HepG2 (cell line): Measurements from ENCODE around the gene ZBTB46. TPM values are rescaled to one million over a fixed set of nuclear protein-coding genes. Genes with fewer than 3 reads are reported as not detected.

Experiments
- ARID5B ChIP-seq: IDR thresholded peaks from 2 replicates; pipeline ENCODE4 v1.4.0; 2020; ENCODE audit warnings: mild to moderate bottlenecking, missing genetic modification reagents
- ATAD3A ChIP-seq: sonication (generic); formaldehyde crosslinking; IDR thresholded peaks from 2 replicates; pipeline ENCODE4 v1.4.0; 2020; ENCODE audit warnings: missing genetic modification reagents
- BCL3 ChIP-seq: sonication (generic); formaldehyde crosslinking; IDR thresholded peaks from 2 replicates; pipeline ENCODE4 v1.5.1; 2020; ENCODE audit warnings: mild to moderate bottlenecking, missing genetic modification reagents, moderate library complexity
- DPF2 ChIP-seq: sonication (generic); formaldehyde crosslinking; IDR thresholded peaks from 2 replicates; pipeline ENCODE4 v1.4.0; 2020; ENCODE audit warnings: mild to moderate bottlenecking, low read depth, missing genetic modification reagents, borderline replicate concordance
- GABPA ChIP-seq, 2 experiments: IDR thresholded peaks; 2 replicates each; pipeline ENCODE4 v1.6.1; 2011 to 2016; ENCODE audit warnings: low read depth in 2 of 2, low read length in 1 of 2, missing biosample characterization in 1 of 2, missing genetic modification characterization in 1 of 2
- GLMP ChIP-seq: sonication (generic); formaldehyde crosslinking; IDR thresholded peaks from 2 replicates; pipeline ENCODE4 v1.9.0; 2021; ENCODE audit warnings: missing genetic modification reagents, mild to moderate bottlenecking, borderline replicate concordance
- IKZF4 ChIP-seq: sonication (generic); formaldehyde crosslinking; IDR thresholded peaks from 2 replicates; pipeline ENCODE4 v1.5.1; 2020; ENCODE audit warnings: borderline replicate concordance, mild to moderate bottlenecking, low read depth, missing genetic modification reagents; ENCODE audit errors: not compliant biosample characterization
- KLF15 ChIP-seq: sonication (generic); formaldehyde crosslinking; IDR thresholded peaks from 2 replicates; pipeline ENCODE4 v1.8.1; 2023; ENCODE audit warnings: borderline replicate concordance, mild to moderate bottlenecking, inconsistent platforms, missing genetic modification reagents, mixed read lengths
- MAFG ChIP-seq: sonication (generic); formaldehyde crosslinking; IDR thresholded peaks from 2 replicates; pipeline ENCODE4 v1.5.1; 2020; ENCODE audit warnings: mild to moderate bottlenecking, missing genetic modification reagents
- MBNL3 ChIP-seq: fragments of 250-450 bp; sonication (Bioruptor Pico); conservative IDR thresholded peaks from 2 replicates; pipeline ENCODE4 v1.8.0; 2022; ENCODE audit warnings: mild to moderate bottlenecking, inconsistent platforms
- NR2F1 ChIP-seq, 2 experiments: fragments of 450-650 bp in 1 of 2; formaldehyde crosslinking in 1 of 2; IDR thresholded peaks; 2 replicates each; pipeline versions ENCODE4 v1.5.0 to v1.6.1; 2016 to 2020; ENCODE audit warnings: mild to moderate bottlenecking in 1 of 2, missing compliant biosample characterization in 1 of 2, missing genetic modification reagents in 1 of 2, moderate library complexity in 1 of 2
- SSRP1 ChIP-seq: IDR thresholded peaks from 2 replicates; pipeline ENCODE4 v1.6.1; 2016; ENCODE audit warnings: control low read depth
- ZBTB33 ChIP-seq: sonication (generic); formaldehyde crosslinking; IDR thresholded peaks from 2 replicates; pipeline ENCODE4 v1.4.0; 2020; ENCODE audit warnings: missing genetic modification reagents
- ZNF121 ChIP-seq: sonication (generic); formaldehyde crosslinking; IDR thresholded peaks from 2 replicates; pipeline ENCODE4 v1.5.0; 2020; ENCODE audit warnings: mild to moderate bottlenecking, missing genetic modification reagents
- ZNF180 ChIP-seq: sonication (generic); formaldehyde crosslinking; IDR thresholded peaks from 2 replicates; pipeline ENCODE4 v1.4.0; 2020; ENCODE audit warnings: low read depth, missing genetic modification reagents, borderline replicate concordance
- ZNF282 ChIP-seq: fragments of 450-650 bp; IDR thresholded peaks from 2 replicates; pipeline ENCODE4 v1.6.1; 2018; ENCODE audit not compliant: partially characterized antibody
- ZNF547 ChIP-seq: sonication (generic); formaldehyde crosslinking; IDR thresholded peaks from 2 replicates; pipeline ENCODE4 v1.5.1; 2020; ENCODE audit warnings: mild to moderate bottlenecking, missing genetic modification reagents
- ZNF639 ChIP-seq: conservative IDR thresholded peaks from 2 replicates; pipeline ENCODE4 v1.6.1; 2018; ENCODE audit warnings: missing genetic modification reagents
- ZNF737 ChIP-seq: sonication (generic); formaldehyde crosslinking; IDR thresholded peaks from 2 replicates; pipeline ENCODE4 v1.5.0; 2020; ENCODE audit warnings: missing genetic modification reagents, mild to moderate bottlenecking, borderline replicate concordance
- polyA plus RNA-seq, 8 experiments: library from polyadenylated mRNA; depleted of rRNA in 3 of 8; stranded (reverse) in 7 of 8; unstranded in 1 of 8; fragments of >200 nt; fragmentation: Illumina TruSeq in 4 of 8; extraction: Trizol in 4 of 8; gene quantifications; 2 replicates each; pipeline versions ENCODE4 v1.2.1 to v1.2.3, GENCODE V29; 2011 to 2016; ENCODE audit warnings: low read depth in 4 of 8, missing spikeins in 1 of 8, mixed read lengths in 1 of 8; ENCODE audit not compliant: insufficient read depth in 1 of 8
- total RNA-seq, 5 experiments: library from RNA; depleted of rRNA; stranded (reverse); fragments of >200 nt; fragmentation: Illumina TruSeq; extraction: Trizol; gene quantifications; 2 replicates each; pipeline ENCODE4 v1.2.3, GENCODE V29; 2016; ENCODE audit warnings: low read depth in 1 of 5

ZBTB46 gene
- total and polyA plus RNA-seq, 2 of the 13 experiments (the other 11 are each of a cell fraction or from before 2014, with no cell fraction given) = 1.6 to 13.5 TPM

- TF ChIP-seq GABPA (IDR thresholded peaks at IDR 0.05; ENCODE audit: low read depth, low read length) = no peak
- TF ChIP-seq GABPA (CRISPR knock-in tag; IDR thresholded peaks at IDR 0.05; ENCODE audit: low read depth) = no peak
- peak; percentile 24; the same call in 1 of the 2 replicates for TF ChIP-seq ZNF737 (CRISPR knock-in tag)
- TF ChIP-seq ZBTB33 = peak; percentile 70
- TF ChIP-seq NR2F1 (CRISPR knock-in tag; IDR thresholded peaks at IDR 0.05) = no peak
- TF ChIP-seq ATAD3A = no peak
- TF ChIP-seq ZNF639 = no peak
- no peak for TF ChIP-seq ZNF180 (CRISPR knock-in tag)
- no peak for TF ChIP-seq IKZF4 (CRISPR knock-in tag)
- TF ChIP-seq MBNL3 = no peak
- no peak for TF ChIP-seq ZNF282
- TF ChIP-seq KLF15 (CRISPR knock-in tag) = no peak
- TF ChIP-seq GLMP = no peak
- TF ChIP-seq SSRP1 (CRISPR knock-in tag) = no peak
- TF ChIP-seq ARID5B (CRISPR knock-in tag) = no peak
- 0 out of 2 replicates have a peak, but pooled peaks have one; percentile 22 for TF ChIP-seq MAFG (CRISPR knock-in tag)
- no peak for TF ChIP-seq ZNF121 (CRISPR knock-in tag)
- no peak for TF ChIP-seq DPF2 (CRISPR knock-in tag)
- TF ChIP-seq ZNF547 (CRISPR knock-in tag) = no peak
- no peak; the same call in 1 of the 2 replicates for TF ChIP-seq BCL3 (CRISPR knock-in tag)
Observed at GRCh38 chr20:63696628-63697356, 134.3 kb downstream of the ZBTB46 start, which contains the start of gene TNFRSF6B (continued).
